Naive thymus-derived CD4-positive, alpha-beta T cell (primary cell): ENCODE results near the gene TRIL. TPM values are rescaled to one million over a fixed set of nuclear protein-coding genes. Genes with fewer than 3 reads are reported as not detected.

Experiments
- ATAC-seq: fragments of 150-1000 bp; cut with Tn5 transposase; 2 replicates; pipeline ENCODE4 v1.10.0; 2021; ENCODE audit warnings: mild to moderate bottlenecking, moderate library complexity
- CTCF ChIA-PET: fragments of 350-600 bp; sonication (Branson Sonifier 250); formaldehyde crosslinking; loops from one replicate; lab custom pipeline; 2021; ENCODE audit warnings: antibody characterized with exemption; lab: Charles Lee
- POLR2A ChIA-PET: fragments of 350-600 bp; sonication (Branson Sonifier 250); formaldehyde crosslinking; loops from one replicate; lab custom pipeline; 2021; ENCODE audit warnings: antibody characterized with exemption, inconsistent platforms; lab: Charles Lee
- DNase-seq, 9 donors: peaks; one replicate each; pipeline versions ENCODE4 v3.0.0 to v3.0.0-alpha.2; 2020 to 2022; ENCODE audit warnings: mixed read lengths in 1 of 9
- H3K27ac ChIP-seq: one replicate; pipeline ENCODE4 v1.7.0; 2013; ENCODE audit warnings: mild to moderate bottlenecking, low read depth, low read length, moderate library complexity
- H3K27me3 ChIP-seq, 2 donors: one replicate each; pipeline ENCODE4 v1.7.0; 2013; ENCODE audit warnings: low read length in 2 of 2, mild to moderate bottlenecking in 2 of 2, moderate library complexity in 2 of 2; ENCODE audit not compliant: control insufficient read depth in 2 of 2, insufficient read depth in 2 of 2
- H3K36me3 ChIP-seq, 3 experiments: 1 replicate in 2 of 3; 2 replicates in 1 of 3; pipeline ENCODE4 v1.7.0; 2013; ENCODE audit warnings: low read length in 3 of 3, mild to moderate bottlenecking in 3 of 3, moderate library complexity in 1 of 3; ENCODE audit not compliant: insufficient read depth in 3 of 3, control insufficient read depth in 2 of 3
- H3K4me1 ChIP-seq, 2 donors: one replicate each; pipeline ENCODE4 v1.7.0; 2013; ENCODE audit warnings: low read length in 2 of 2, mild to moderate bottlenecking in 2 of 2, moderate library complexity in 1 of 2; ENCODE audit not compliant: control insufficient read depth in 2 of 2, insufficient read depth in 2 of 2
- H3K4me3 ChIP-seq: 2 replicates; pipeline ENCODE4 v1.7.0; 2013; ENCODE audit warnings: mild to moderate bottlenecking, low read length
- H3K9me3 ChIP-seq, 3 experiments: 1 replicate in 2 of 3; 2 replicates in 1 of 3; pipeline ENCODE4 v1.7.0; 2013; ENCODE audit warnings: low read length in 3 of 3; ENCODE audit not compliant: control insufficient read depth in 2 of 3
- H3K27ac Mint-ChIP-seq, 9 donors: one replicate each; pipeline ENCODE4 v1.8.0; 2020 to 2022; ENCODE audit warnings: mixed read lengths in 9 of 9, mild to moderate bottlenecking in 8 of 9, moderate library complexity in 5 of 9, inconsistent platforms in 2 of 9
- H3K27me3 Mint-ChIP-seq, 5 donors: one replicate each; pipeline ENCODE4 v1.8.0; 2021 to 2022; ENCODE audit warnings: mixed read lengths in 5 of 5, mild to moderate bottlenecking in 1 of 5
- H3K36me3 Mint-ChIP-seq, 5 donors: one replicate each; pipeline ENCODE4 v1.8.0; 2020 to 2022; ENCODE audit warnings: mixed read lengths in 5 of 5, mild to moderate bottlenecking in 3 of 5, inconsistent platforms in 1 of 5
- H3K4me1 Mint-ChIP-seq, 7 donors: one replicate each; pipeline ENCODE4 v1.8.0; 2020 to 2022; ENCODE audit warnings: mixed read lengths in 7 of 7, mild to moderate bottlenecking in 3 of 7, inconsistent platforms in 1 of 7
- H3K4me3 Mint-ChIP-seq, 10 donors: one replicate each; pipeline ENCODE4 v1.8.0; 2020 to 2022; ENCODE audit warnings: mild to moderate bottlenecking in 10 of 10, mixed read lengths in 10 of 10, moderate library complexity in 6 of 10, inconsistent platforms in 2 of 10
- H3K9me3 Mint-ChIP-seq, 11 donors: one replicate each; pipeline ENCODE4 v1.8.0; 2020 to 2022; ENCODE audit warnings: mixed read lengths in 11 of 11, mild to moderate bottlenecking in 4 of 11, inconsistent platforms in 1 of 11, moderate library complexity in 1 of 11
- intact Hi-C, 2 donors: fragments of 100-400 bp; cut with micrococcal nuclease; formaldehyde crosslinking; loops; one replicate each; pipeline ENCODE4 v1.15.1; 2023
- polyA plus RNA-seq, 2 donors: library from polyadenylated mRNA; unstranded; fragments of 300-500 nt; fragmentation: Illumina TruSeq; gene quantifications; one replicate each; pipeline ENCODE4 v1.2.3, GENCODE V29; 2021
- total RNA-seq, 6 experiments: library from RNA in 5 of 6; stranded (reverse) in 5 of 6; gene quantifications; 1 replicate in 5 of 6; 2 replicates in 1 of 6; pipeline ENCODE4 v1.2.3 and lab custom pipeline; 2021 to 2026

TRIL gene
- total and polyA plus RNA-seq, 7 experiments from 2014 or later = 0.07 TPM; not detected in 6

GRCh38 chr7:28939844-28940544, 18.1 kb downstream of the TRIL start:
- H3K4me1 ChIP-seq = no peaks in the 10 kb centered on the region
- ATAC-seq (no peak), DNase-seq (no peak)
- ChIA-PET POLR2A (no interaction called here), CTCF (no interaction called here)
- H3K4me3 ChIP-seq = no peak overlapping the region
- no peaks in the 10 kb centered on the region for H3K36me3 ChIP-seq
- no peak overlapping the region for H3K27ac ChIP-seq
- no peak overlapping the region for H3K27ac Mint-ChIP-seq
- no peaks in the 10 kb centered on the region for H3K27me3 ChIP-seq
- no peaks in the 10 kb centered on the region for H3K36me3 Mint-ChIP-seq
- intact Hi-C loops = no loop called here
- peaks cover 0 to 1% (median 0%) of the 10 kb centered on the region in 11 donors for H3K9me3 Mint-ChIP-seq
- peaks cover 5 to 45% (median 31%) of the 10 kb centered on the region in 5 donors for H3K27me3 Mint-ChIP-seq
- no peaks in the 10 kb centered on the region for H3K4me1 Mint-ChIP-seq
- no peaks in the 10 kb centered on the region for H3K9me3 ChIP-seq
- no peak overlapping the region for H3K4me3 Mint-ChIP-seq

- no peaks in the 10 kb centered on the region for H3K27me3 ChIP-seq
- H3K36me3 ChIP-seq = no peaks in the 10 kb centered on the region
- peaks cover 0 to 2% (median 0%) of the 10 kb centered on the region in 5 donors for H3K36me3 Mint-ChIP-seq
- H3K27ac ChIP-seq = no peak overlapping the region
- H3K4me3 Mint-ChIP-seq = no peak overlapping the region
- ATAC-seq = no peak
- no peak overlapping the region for H3K4me3 ChIP-seq
- POLR2A ChIA-PET = no interaction called here
- H3K9me3 ChIP-seq = no peaks in the 10 kb centered on the region
- peaks cover 0 to 1% (median 0%) of the 10 kb centered on the region in 11 donors for H3K9me3 Mint-ChIP-seq
- H3K4me1 ChIP-seq = no peaks in the 10 kb centered on the region
- DNase-seq = no peak
- H3K27me3 Mint-ChIP-seq = peaks cover 3 to 45% (median 31%) of the 10 kb centered on the region in 5 donors
- H3K27ac Mint-ChIP-seq = no peak overlapping the region
- no peaks in the 10 kb centered on the region for H3K4me1 Mint-ChIP-seq
- CTCF ChIA-PET = no interaction called here
- intact Hi-C loops = no loop called here
These were observed 18.8 kb downstream of the TRIL start for GRCh38 chr7:28939367-28939766.

- no peaks in the 10 kb centered on the region for H3K4me1 ChIP-seq
- H3K4me3 Mint-ChIP-seq = no peak overlapping the region
- H3K36me3 Mint-ChIP-seq = peaks cover 0 to 4% (median 0%) of the 10 kb centered on the region in 5 donors
- no peaks in the 10 kb centered on the region for H3K4me1 Mint-ChIP-seq
- peaks cover 2 to 48% (median 41%) of the 10 kb centered on the region in 5 donors for H3K27me3 Mint-ChIP-seq
- POLR2A ChIA-PET = no interaction called here
- no peak overlapping the region for H3K27ac ChIP-seq
- ATAC-seq (no peak), DNase-seq (no peak)
- H3K9me3 ChIP-seq = no peaks in the 10 kb centered on the region
- intact Hi-C loops = no loop called here
- H3K4me3 ChIP-seq = no peak overlapping the region
- H3K9me3 Mint-ChIP-seq = peaks cover 0 to 1% (median 0%) of the 10 kb centered on the region in 11 donors
- no peaks in the 10 kb centered on the region for H3K27me3 ChIP-seq
- H3K36me3 ChIP-seq = no peaks in the 10 kb centered on the region
- no peak overlapping the region for H3K27ac Mint-ChIP-seq
- CTCF ChIA-PET = interaction anchor here (0.6 to 1.0 kb wide), 2 partner anchors 11 to 169 kb away, joined by 3 to 4 read pairs; no protein-coding TSS in a partner anchor
These were observed 20.5 kb downstream of the TRIL start for GRCh38 chr7:28937619-28938018.

GRCh38 chr7:28937103-28937502, 21.0 kb downstream of the TRIL start:
- no peak overlapping the region for H3K27ac ChIP-seq
- no peaks in the 10 kb centered on the region for H3K27me3 ChIP-seq
- H3K9me3 ChIP-seq = no peaks in the 10 kb centered on the region
- H3K27me3 Mint-ChIP-seq = peaks cover 2 to 45% (median 38%) of the 10 kb centered on the region in 5 donors
- CTCF ChIA-PET = interaction anchor here (0.6 to 1.0 kb wide), 3 partner anchors 10 to 170 kb away, joined by 3 to 8 read pairs (median 4); no protein-coding TSS in a partner anchor
- H3K4me3 ChIP-seq = no peak overlapping the region
- POLR2A ChIA-PET = no interaction called here
- H3K4me1 Mint-ChIP-seq = no peaks in the 10 kb centered on the region
- no peak for ATAC-seq
- H3K36me3 Mint-ChIP-seq = peaks cover 0 to 4% (median 0%) of the 10 kb centered on the region in 5 donors
- no peaks in the 10 kb centered on the region for H3K4me1 ChIP-seq
- H3K27ac Mint-ChIP-seq = no peak overlapping the region
- no peaks in the 10 kb centered on the region for H3K36me3 ChIP-seq
- no peak overlapping the region for H3K4me3 Mint-ChIP-seq
- DNase-seq = no peak
- H3K9me3 Mint-ChIP-seq = peaks cover 0 to 1% (median 0%) of the 10 kb centered on the region in 11 donors
- intact Hi-C loops = no loop called here

GRCh38 chr7:28933846-28934320, 24.2 kb downstream of the TRIL start:
- Histone ChIP-seq H3K4me1 (no peaks in the 10 kb centered on the region), H3K27ac (no peak overlapping the region), H3K27me3 (no peaks in the 10 kb centered on the region), H3K4me3 (no peak overlapping the region), H3K36me3 (no peaks in the 10 kb centered on the region), H3K9me3 (no peaks in the 10 kb centered on the region)
- CTCF ChIA-PET = no interaction called here
- Mint-ChIP-seq H3K9me3 (peaks cover 0 to 1% (median 0%) of the 10 kb centered on the region in 11 donors), H3K36me3 (peaks cover 0 to 4% (median 0%) of the 10 kb centered on the region in 5 donors), H3K4me1 (no peaks in the 10 kb centered on the region), H3K4me3 (no peak overlapping the region), H3K27ac (no peak overlapping the region), H3K27me3 (peaks cover 7 to 39% (median 34%) of the 10 kb centered on the region in 5 donors)
- no peak for DNase-seq
- intact Hi-C loops = no loop called here
- no peak for ATAC-seq
- POLR2A ChIA-PET = no interaction called here

GRCh38 chr7:28931565-28931964, 26.6 kb downstream of the TRIL start:
- H3K27ac Mint-ChIP-seq = no peak overlapping the region
- no peak overlapping the region for H3K27ac ChIP-seq
- intact Hi-C loops = no loop called here
- ATAC-seq (no peak), DNase-seq (no peak)
- H3K4me3 ChIP-seq = no peak overlapping the region
- H3K27me3 ChIP-seq = no peaks in the 10 kb centered on the region
- H3K4me3 Mint-ChIP-seq = no peak overlapping the region
- H3K36me3 Mint-ChIP-seq = peaks cover 0 to 4% (median 0%) of the 10 kb centered on the region in 5 donors
- H3K4me1 ChIP-seq = peaks cover 4 to 6% of the 10 kb centered on the region in 2 donors
- H3K27me3 Mint-ChIP-seq = peaks cover 15 to 32% (median 23%) of the 10 kb centered on the region in 5 donors
- peaks cover 0 to 15% (median 9%) of the 10 kb centered on the region in 7 donors for H3K4me1 Mint-ChIP-seq
- H3K9me3 ChIP-seq = no peaks in the 10 kb centered on the region
- H3K9me3 Mint-ChIP-seq = no peaks in the 10 kb centered on the region
- POLR2A ChIA-PET = no interaction called here
- no peaks in the 10 kb centered on the region for H3K36me3 ChIP-seq
- CTCF ChIA-PET = no interaction called here
